Measurements from ENCODE around the gene ATP8B1.

ATP8B1 gene

DNA sequence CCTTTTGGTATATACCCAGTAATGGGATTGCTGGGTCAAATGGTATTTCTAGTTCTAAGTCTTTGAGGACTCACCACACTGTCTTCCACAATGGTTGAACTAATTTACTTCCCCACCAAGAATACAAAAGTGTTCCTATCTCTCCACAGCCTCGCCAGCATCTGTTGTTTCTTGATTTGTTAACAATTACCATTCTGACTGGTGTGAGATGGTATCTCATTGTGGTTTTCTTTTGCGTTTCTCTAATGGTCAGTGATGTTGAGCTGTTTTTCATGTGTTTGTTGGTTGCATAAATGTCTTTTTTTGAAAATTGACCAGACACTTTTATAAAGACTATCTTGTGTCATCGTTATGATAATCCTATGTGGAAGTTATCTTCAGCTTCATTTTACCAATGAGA, 16.0 kb upstream of the ATP8B1 start:
- DNase-seq (ENCODE audit: low read depth): peak; percentile 7

DNA sequence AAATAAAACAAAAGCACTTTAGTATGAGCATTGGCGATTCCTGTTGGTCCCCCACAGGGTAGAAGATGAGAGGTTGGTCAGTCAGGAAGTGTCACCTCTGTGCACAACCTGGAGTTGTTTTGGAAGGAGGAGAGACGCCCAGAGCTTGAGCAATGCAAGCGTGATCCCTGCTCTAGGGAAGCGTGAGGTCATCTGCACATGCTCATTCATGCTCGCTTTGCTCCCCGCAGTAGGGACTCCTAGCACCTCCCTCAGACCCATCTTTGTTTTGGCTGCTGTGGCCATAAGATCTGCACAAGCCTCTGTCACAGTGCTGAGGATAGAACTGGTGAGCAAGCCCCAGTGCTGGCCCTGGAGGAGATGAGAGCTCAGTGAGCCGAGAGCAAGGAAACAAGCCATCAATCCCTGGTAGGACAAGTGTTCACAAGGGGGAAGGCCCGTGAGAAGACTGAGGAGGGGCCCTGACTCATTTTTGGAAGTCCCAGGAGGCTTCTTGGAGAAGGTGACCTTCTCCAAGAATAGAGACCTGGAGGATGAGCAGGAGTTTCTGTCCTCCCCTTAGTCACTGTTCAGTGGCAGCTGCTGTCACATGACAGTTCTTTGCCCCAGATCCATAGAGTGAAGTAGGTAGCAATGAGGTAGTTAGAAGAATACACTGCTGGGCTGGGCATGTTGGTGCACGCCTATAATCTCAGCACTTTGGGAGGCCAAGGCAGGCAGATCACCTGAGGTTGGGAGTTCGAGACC, 13.3 kb upstream of the ATP8B1 start:
- DNase-seq (ENCODE audit: low read depth): no peak

GRCh38 chr18:57814555-57814954, 11.4 kb upstream of the ATP8B1 start:
- no peak for DNase-seq (ENCODE audit: low read depth)

GRCh38 chr18:57813245-57813644, 10.1 kb upstream of the ATP8B1 start:
- peak; percentile 88 for DNase-seq (ENCODE audit: low read depth)

DNA sequence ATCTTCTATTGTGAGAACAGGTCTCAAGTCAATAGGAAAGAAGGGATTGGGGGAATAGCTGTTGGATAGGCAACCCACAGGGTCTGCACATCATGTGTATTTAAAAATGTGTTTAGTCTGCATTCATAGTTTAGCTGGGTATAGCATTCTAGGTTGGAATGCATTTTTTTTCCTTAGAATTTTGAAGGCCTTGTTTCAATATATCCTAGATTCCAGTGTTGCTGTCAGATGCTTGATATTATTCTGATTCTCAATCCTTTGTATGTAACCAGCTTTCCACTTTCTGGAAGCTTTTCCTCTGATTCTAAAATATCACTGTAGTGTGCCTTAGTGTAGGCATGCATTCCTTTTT, 9.0 kb upstream of the ATP8B1 start:
- DNase-seq (ENCODE audit: low read depth): no peak

- DNase-seq (ENCODE audit: low read depth): no peak
Observed at GRCh38 chr18:57811477-57812125, 8.5 kb upstream of the ATP8B1 start.

- DNase-seq (ENCODE audit: low read depth): no peak
Observed at GRCh38 chr18:57809190-57809589, 6.1 kb upstream of the ATP8B1 start.

GRCh38 chr18:57807336-57808117, 4.4 kb upstream of the ATP8B1 start:
- DNase-seq (ENCODE audit: low read depth): peak; percentile 20

DNA sequence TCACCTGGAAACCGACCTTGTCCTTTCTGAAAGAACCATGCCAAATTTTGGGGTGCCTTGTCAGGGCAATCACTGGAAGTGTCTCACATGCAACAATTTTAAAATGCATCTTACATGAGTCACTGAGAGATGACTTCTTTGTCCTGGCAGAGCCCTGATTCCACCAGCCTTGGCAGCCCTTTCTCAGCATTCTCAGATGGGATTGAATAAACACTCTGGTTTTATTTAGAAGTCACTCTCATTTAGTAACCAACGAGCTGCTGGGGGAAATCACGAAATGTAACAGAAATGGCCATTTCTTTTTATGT, 3.8 kb upstream of the ATP8B1 start:
- DNase-seq (ENCODE audit: low read depth): peak; percentile 32

- peak; percentile 8 for DNase-seq (ENCODE audit: low read depth)
Observed at GRCh38 chr18:57806201-57806977, 3.3 kb upstream of the ATP8B1 start.

DNA sequence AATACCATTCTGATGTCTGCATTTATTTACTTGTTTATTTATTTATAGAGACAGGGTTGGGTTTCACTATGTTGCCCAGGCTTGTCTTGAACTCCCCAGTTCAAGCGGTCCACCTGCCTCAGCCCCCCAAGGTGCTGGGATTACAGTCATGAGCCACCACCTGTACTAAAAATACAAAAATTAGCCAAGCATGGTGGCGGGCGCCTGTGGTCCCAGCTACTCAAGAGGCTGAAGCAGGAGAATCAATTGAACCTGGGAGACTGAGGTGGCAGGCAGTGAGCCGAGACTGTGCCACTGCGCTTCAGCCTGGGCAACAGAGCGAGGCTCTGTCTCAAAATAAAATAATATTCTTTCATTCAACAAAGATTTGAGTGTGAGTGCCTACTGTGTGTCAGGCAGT, 2.0 kb upstream of the ATP8B1 start:
- DNase-seq (ENCODE audit: low read depth): no peak

DNA sequence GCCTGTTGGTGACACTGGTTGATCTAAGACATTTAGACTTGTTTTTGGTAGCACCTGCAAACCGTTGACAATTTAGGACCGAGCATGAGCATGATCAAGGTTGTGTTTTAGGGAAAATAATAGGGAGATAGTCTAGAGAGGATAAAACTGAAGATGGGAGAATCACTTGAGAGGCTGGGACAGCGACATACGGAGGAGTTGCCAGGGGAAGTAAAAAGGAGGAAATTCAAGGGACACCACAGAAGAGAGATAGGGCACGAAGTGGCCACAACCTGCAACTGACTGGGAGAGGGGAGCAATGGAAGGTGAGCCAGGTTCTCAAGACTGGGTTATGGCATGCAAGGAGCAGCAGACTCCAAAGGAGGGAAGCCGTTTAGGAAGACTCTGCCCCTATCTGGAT, 1.4 kb upstream of the ATP8B1 start:
- no peak for DNase-seq (ENCODE audit: low read depth)

DNA sequence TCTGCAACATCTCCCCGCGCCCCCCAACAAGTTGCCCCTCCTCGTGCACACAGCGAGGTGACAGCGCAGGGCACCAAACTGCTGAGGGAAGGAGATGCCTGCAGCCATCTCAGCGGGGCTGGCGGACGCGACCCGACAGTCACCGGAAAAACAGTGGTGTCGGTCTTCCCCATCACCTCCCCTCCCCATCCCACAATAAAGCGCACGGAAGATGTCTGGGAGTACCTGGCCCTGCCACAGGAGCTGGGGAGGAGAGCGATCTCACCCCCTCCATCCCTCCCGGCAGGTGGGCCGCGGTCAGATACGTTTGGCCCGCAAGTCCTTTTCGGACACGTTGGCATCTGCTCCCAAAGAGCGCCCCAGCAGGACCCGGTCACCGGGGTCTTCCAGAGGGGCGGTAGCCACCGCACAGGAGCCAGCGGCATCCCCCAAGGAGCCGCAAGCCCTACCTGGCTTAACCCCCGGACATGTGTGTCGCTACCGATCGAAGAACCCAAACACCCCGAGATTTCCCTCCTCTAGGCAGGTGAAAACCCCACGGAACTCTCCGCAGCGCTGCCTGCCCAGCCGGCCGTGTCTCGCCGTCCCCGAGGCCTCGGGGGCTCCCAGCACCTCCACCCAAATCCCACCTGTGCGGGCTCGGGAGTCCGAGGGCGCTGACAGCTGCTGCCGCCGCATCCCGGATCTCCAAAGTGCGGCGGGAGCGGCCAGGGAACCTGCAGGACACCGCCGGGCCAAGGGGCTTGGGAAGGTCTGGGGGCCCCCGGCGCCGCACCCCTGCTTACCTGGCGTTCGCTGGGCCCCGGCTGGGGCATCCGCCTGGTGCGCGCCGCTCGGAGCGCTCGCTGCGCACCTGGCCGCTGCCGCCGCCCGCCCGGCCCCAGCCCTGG, 657 bp downstream of the ATP8B1 start:
- DNase-seq (ENCODE audit: low read depth): no peak

GRCh38 chr18:57801761-57802212, 1.3 kb downstream of the ATP8B1 start:
- DNase-seq (ENCODE audit: low read depth): no peak

- no peak for DNase-seq (ENCODE audit: low read depth)
Observed at GRCh38 chr18:57801325-57801724, 1.8 kb downstream of the ATP8B1 start.

GRCh38 chr18:57798713-57799373, 4.3 kb downstream of the ATP8B1 start:
- DNase-seq (ENCODE audit: low read depth): no peak

DNA sequence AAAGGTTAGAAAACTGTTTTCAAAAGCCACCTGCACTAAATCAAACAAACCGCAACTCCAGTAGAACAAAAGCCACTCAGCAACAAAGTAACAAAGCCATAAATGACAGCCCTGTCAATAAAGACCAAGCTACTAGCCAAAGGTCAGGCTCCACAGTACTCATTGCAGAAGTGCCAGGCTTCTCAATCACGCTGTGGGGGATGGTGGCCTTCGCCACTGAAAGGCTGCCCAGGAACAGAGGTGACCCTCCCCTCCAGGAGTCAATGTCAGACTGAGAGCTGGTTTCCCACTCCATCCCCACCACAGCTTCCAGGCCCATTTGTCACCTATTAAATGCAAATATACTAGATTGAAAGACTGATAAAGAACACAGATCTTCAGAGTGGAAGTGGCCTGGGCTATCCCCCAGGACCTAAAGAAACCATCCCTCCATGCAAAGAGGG, 5.9 kb downstream of the ATP8B1 start:
- DNase-seq (ENCODE audit: low read depth): no peak

- DNase-seq (ENCODE audit: low read depth): no peak
Observed at GRCh38 chr18:57794951-57795728, 8.0 kb downstream of the ATP8B1 start.

DNA sequence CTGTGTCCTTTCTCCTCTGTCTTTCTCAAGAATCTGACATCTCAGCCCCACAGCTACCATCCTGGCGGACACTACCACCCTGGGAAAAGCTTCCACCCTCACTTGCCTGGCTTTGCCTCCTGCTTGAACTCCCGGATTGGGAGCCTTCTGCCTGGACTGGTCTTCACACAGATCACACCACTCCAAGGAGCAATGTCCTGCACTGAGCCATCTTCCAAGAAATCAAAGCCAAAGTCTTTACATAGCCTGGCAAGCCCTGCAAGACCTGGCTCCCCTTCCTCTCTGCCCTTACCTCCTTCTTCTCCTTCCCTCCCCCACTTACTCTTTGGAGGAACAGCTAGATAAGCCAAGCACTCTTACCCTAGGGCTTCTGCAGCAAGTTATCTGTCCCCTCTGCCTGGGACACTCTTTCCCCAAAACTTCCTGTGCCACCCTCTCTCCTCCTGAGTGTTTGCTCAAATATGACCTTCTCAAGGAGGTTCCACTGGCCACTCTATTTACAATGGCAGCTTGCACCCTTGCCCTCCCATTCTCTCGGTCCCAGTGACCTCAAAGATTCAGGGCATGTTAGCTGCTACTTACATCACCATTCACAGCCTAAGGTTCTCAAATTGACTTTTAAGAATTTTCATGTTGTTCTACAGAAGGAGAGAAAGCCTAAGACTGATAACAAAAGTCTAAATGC, 9.7 kb downstream of the ATP8B1 start:
- DNase-seq (ENCODE audit: low read depth): no peak
